Hepatocyte (in vitro differentiated cells): ENCODE data around the gene HSD17B14. TPM values are rescaled to one million over a fixed set of nuclear protein-coding genes. Genes with fewer than 3 reads are reported as not detected.
A peak's percentile ranks its signal among the peaks of the same experiment; 100 is the strongest.

Source experiments
- DNase-seq: peaks from one replicate; pipeline ENCODE4 v3.0.0-alpha.2; 2016; ENCODE audit warnings: low spot score
- H2AFZ ChIP-seq: fragments of 200-600 bp; sonication (generic); 2 replicates; pipeline ENCODE4 v1.6.0; 2016; ENCODE audit warnings: antibody characterized with exemption, mild to moderate bottlenecking
- H3K27ac ChIP-seq: fragments of 200-600 bp; sonication (generic); 2 replicates; pipeline ENCODE4 v1.5.1; 2016; ENCODE audit warnings: mild to moderate bottlenecking
- H3K27me3 ChIP-seq: fragments of 200-600 bp; sonication (generic); 2 replicates; pipeline ENCODE4 v1.6.1; 2016
- H3K36me3 ChIP-seq: fragments of 200-600 bp; sonication (generic); replicated peaks from 2 replicates; pipeline ENCODE4 v1.5.1; 2016; ENCODE audit warnings: low read depth; ENCODE audit not compliant: insufficient read depth
- H3K4me1 ChIP-seq: fragments of 200-600 bp; sonication (generic); 2 replicates; pipeline ENCODE4 v1.5.1; 2016; ENCODE audit warnings: mild to moderate bottlenecking, moderate library complexity; ENCODE audit not compliant: insufficient read depth
- H3K4me2 ChIP-seq: fragments of 200-600 bp; sonication (generic); 2 replicates; pipeline ENCODE4 v1.6.0; 2016
- H3K4me3 ChIP-seq: fragments of 200-600 bp; sonication (generic); 2 replicates; pipeline ENCODE4 v1.5.1; 2016; ENCODE audit warnings: mild to moderate bottlenecking
- H3K79me2 ChIP-seq: fragments of 200-600 bp; sonication (generic); 2 replicates; pipeline ENCODE4 v1.6.0; 2017; ENCODE audit warnings: mild to moderate bottlenecking
- H3K9me2 ChIP-seq: fragments of 200-600 bp; sonication (generic); replicated peaks from 2 replicates; pipeline ENCODE4 v1.6.0; 2017; ENCODE audit warnings: mild to moderate bottlenecking; ENCODE audit not compliant: insufficient read depth
- H3K9me3 ChIP-seq: fragments of 200-600 bp; sonication (generic); 2 replicates; pipeline ENCODE4 v1.5.1; 2016; ENCODE audit warnings: low read depth, mild to moderate bottlenecking
- H4K20me1 ChIP-seq: fragments of 200-600 bp; sonication (generic); 2 replicates; pipeline ENCODE4 v1.6.0; 2016; ENCODE audit warnings: mild to moderate bottlenecking; ENCODE audit not compliant: insufficient read depth, poor library complexity, severe bottlenecking
- EZH2 ChIP-seq: fragments of 200-600 bp; sonication (generic); IDR thresholded peaks from 2 replicates; pipeline ENCODE4 v1.6.1; 2016; ENCODE audit warnings: antibody characterized with exemption, mild to moderate bottlenecking, borderline replicate concordance
- EZH2phosphoT487 ChIP-seq: fragments of 200-600 bp; sonication (generic); IDR thresholded peaks from one replicate; pipeline ENCODE4 v1.6.1; 2018; ENCODE audit warnings: antibody characterized with exemption, mild to moderate bottlenecking, low read depth, moderate library complexity; ENCODE audit not compliant: unreplicated experiment, severe bottlenecking
- WGBS: methylation state at CpG from one replicate; pipeline ENCODE4 v1.1.6; 2016; ENCODE audit warnings: low lambda C conversion rate; ENCODE audit errors: missing lambda C conversion rate; 5-methylcytosine and 5-hydroxymethylcytosine counted together
- polyA plus RNA-seq: library from polyadenylated mRNA; unstranded; fragments of >200 nt; fragmentation: Nextera tagmentation; extraction: Ambion mirVana; gene quantifications from 2 replicates; pipeline ENCODE4 v1.2.1, GENCODE V29; 2016
- total RNA-seq: library from RNA; depleted of rRNA; stranded (reverse); fragments of >200 nt; gene quantifications from 2 replicates; pipeline ENCODE4 v1.2.3, GENCODE V29; 2014
- TF ChIP-seq, protein P1 (sequence below): fragments of 200-600 bp; sonication (generic); IDR thresholded peaks from 2 replicates; pipeline ENCODE4 v1.5.1; 2016; ENCODE audit warnings: antibody characterized with exemption, mild to moderate bottlenecking; ENCODE audit not compliant: poor library complexity

The HSD17B14 gene
- total and polyA plus RNA-seq, 2 experiments from 2014 or later: 64.1 to 91.9 TPM

DNA sequence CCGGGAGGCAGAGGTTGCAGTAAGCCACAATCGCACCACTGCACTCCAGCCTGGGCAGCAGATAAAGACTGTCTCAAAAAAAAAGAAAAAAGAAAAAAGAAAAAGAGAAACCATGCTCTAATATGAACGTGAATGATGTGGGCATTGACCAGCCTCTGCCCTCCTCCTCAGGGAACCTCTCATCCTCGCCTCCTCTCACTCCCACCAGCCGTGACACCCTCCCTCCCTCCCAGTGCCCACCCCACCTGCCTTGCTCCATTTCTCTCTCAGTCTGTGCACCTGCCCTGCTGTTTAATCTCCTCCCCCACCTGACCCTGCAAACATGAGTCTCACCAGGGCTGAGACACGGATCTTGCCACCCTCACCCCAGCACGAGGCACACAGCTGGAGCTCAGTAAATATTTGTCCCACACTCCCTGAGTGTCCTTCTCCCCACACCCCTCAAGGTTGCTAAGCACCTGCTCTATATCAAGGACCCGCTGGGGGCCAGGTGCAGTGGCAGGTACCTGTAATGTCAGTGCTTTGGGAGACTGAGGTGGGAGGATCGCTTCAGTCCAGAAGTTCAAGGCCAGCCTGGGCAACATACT lies 18.0 kb downstream of the HSD17B14 start:
- H2AFZ ChIP-seq: no peak overlapping the region
- H4K20me1 ChIP-seq: no peaks in the 10 kb centered on the region
- peaks cover 12% of the 10 kb centered on the region for H3K4me1 ChIP-seq
- H3K27me3 ChIP-seq: no peaks in the 10 kb centered on the region
- no peaks in the 10 kb centered on the region for H3K9me2 ChIP-seq
- no peak overlapping the region for H3K4me3 ChIP-seq
- H3K79me2 ChIP-seq: no peaks in the 10 kb centered on the region
- H3K9me3 ChIP-seq: no peaks in the 10 kb centered on the region
- 55% methylated on average over 8 of the region's 9 CpGs for WGBS
- TF ChIP-seq, protein P1, sequence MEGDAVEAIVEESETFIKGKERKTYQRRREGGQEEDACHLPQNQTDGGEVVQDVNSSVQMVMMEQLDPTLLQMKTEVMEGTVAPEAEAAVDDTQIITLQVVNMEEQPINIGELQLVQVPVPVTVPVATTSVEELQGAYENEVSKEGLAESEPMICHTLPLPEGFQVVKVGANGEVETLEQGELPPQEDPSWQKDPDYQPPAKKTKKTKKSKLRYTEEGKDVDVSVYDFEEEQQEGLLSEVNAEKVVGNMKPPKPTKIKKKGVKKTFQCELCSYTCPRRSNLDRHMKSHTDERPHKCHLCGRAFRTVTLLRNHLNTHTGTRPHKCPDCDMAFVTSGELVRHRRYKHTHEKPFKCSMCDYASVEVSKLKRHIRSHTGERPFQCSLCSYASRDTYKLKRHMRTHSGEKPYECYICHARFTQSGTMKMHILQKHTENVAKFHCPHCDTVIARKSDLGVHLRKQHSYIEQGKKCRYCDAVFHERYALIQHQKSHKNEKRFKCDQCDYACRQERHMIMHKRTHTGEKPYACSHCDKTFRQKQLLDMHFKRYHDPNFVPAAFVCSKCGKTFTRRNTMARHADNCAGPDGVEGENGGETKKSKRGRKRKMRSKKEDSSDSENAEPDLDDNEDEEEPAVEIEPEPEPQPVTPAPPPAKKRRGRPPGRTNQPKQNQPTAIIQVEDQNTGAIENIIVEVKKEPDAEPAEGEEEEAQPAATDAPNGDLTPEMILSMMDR: no peak
- no peak for TF ChIP-seq EZH2
- no peak for TF ChIP-seq EZH2phosphoT487
- DNase-seq: peak; percentile 50
- H3K4me2 ChIP-seq: no peak overlapping the region
- H3K27ac ChIP-seq: peak overlapping the region; percentile 44
- no peaks in the 10 kb centered on the region for H3K36me3 ChIP-seq

DNA sequence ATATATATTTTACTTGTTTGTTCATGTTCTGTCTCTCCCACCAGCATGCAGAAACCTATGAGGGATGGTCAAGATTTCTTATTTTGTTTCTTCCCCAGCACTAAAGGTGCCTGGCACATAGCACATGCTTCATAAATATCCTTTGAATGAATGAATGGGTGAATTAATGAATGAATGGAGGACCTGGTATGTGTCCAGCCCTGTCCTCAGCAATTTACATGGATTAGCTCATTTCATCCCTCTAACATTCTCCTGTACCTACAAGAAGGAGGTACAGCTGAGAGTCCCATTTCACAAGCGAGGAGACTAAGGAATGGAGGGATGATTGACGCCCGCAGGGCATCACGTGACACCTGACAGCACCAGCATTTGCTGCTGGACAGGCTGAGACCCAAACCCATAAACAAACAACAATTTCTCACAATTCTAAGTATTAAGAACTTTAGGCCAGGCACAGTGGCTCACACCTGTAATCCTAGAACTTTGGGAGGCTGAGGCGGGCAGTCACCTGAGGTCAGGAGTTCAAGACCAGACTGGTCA lies 18.6 kb downstream of the HSD17B14 start:
- TF ChIP-seq EZH2phosphoT487 (no peak), EZH2 (no peak)
- TF ChIP-seq, protein P1: no peak
- no peak overlapping the region for H3K4me2 ChIP-seq
- no peaks in the 10 kb centered on the region for H3K9me3 ChIP-seq
- no peaks in the 10 kb centered on the region for H4K20me1 ChIP-seq
- H3K36me3 ChIP-seq: no peaks in the 10 kb centered on the region
- H3K4me3 ChIP-seq: no peak overlapping the region
- H3K79me2 ChIP-seq: no peaks in the 10 kb centered on the region
- H3K27me3 ChIP-seq: no peaks in the 10 kb centered on the region
- WGBS: 93% methylated on average over 5 of the region's 5 CpGs
- DNase-seq: no peak
- peaks cover 15% of the 10 kb centered on the region for H3K4me1 ChIP-seq
- no peak overlapping the region for H3K27ac ChIP-seq
- no peak overlapping the region for H2AFZ ChIP-seq
- no peaks in the 10 kb centered on the region for H3K9me2 ChIP-seq

DNA sequence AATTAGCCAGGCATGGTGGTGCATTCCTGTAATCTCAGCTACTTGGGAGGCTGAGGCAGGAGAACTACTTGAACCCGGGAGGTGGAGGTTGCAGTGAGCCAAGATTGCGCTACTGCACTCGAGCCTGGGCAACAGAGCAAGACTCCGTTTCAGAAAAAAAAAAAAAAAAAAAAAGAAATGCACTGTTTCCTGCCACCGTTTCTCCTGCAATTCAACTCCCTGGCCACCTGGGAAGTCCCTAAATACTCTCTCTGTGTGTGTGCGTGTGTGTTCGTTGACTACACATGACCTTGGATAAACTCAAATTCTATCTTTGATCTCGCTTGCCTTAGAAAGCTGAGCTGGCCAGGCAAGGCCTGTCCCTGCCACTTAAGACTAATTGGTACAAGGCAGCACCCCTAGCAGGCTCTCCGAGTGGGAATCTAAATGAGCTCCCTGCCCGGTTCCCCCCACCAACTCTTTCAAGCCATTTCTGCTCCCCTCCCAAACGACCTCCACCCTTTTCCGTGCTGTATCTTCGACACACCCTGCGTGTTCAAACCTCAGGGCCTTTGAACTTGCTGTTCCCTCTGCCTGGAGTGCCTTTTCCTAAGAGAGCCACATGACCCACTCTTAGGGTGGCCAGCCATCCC lies 20.3 kb downstream of the HSD17B14 start:
- DNase-seq: peak; percentile 67
- peaks cover 24% of the 10 kb centered on the region for H3K4me1 ChIP-seq
- no peaks in the 10 kb centered on the region for H3K9me2 ChIP-seq
- 58% methylated on average over 14 of the region's 14 CpGs for WGBS
- H3K9me3 ChIP-seq: no peaks in the 10 kb centered on the region
- no peaks in the 10 kb centered on the region for H3K27me3 ChIP-seq
- H3K36me3 ChIP-seq: no peaks in the 10 kb centered on the region
- H3K27ac ChIP-seq: peak overlapping the region; percentile 71
- TF ChIP-seq EZH2: no peak
- TF ChIP-seq, protein P1: no peak
- no peak for TF ChIP-seq EZH2phosphoT487
- no peak overlapping the region for H3K4me2 ChIP-seq
- no peak overlapping the region for H3K4me3 ChIP-seq
- no peak overlapping the region for H2AFZ ChIP-seq
- no peaks in the 10 kb centered on the region for H3K79me2 ChIP-seq
- no peaks in the 10 kb centered on the region for H4K20me1 ChIP-seq
